BE2C (cell line): ENCODE results near the gene SSB.
"Not testable (repeated sequence)": the region's sequence is repeated elsewhere in the genome, so short reads cannot be mapped to it uniquely, and the experiment has no call there.

ENCODE experiments used
- DNase-seq: peaks from one replicate; pipeline ENCODE4 v3.0.0-alpha.2; 2020
- H3K27me3 ChIP-seq: fragments of 250-450 bp; sonication (Bioruptor Pico); 2 replicates; pipeline ENCODE4 v1.5.1; 2020; ENCODE audit warnings: mild to moderate bottlenecking
- H3K36me3 ChIP-seq: fragments of 250-450 bp; sonication (Bioruptor Pico); 2 replicates; pipeline ENCODE4 v1.5.1; 2020; ENCODE audit warnings: mild to moderate bottlenecking
- H3K4me1 ChIP-seq: fragments of 250-450 bp; sonication (Bioruptor Pico); 2 replicates; pipeline ENCODE4 v1.5.1; 2020
- H3K4me3 ChIP-seq: 2 replicates; pipeline ENCODE4 v1.5.1; 2011; ENCODE audit warnings: low read depth, low read length
- H3K9me3 ChIP-seq: fragments of 250-450 bp; sonication (Bioruptor Pico); 2 replicates; pipeline ENCODE4 v1.5.1; 2020
- CTCF ChIP-seq: IDR thresholded peaks from 2 replicates; pipeline ENCODE4 v1.5.1; 2012; ENCODE audit warnings: mild to moderate bottlenecking, low read depth, low read length

SSB gene

GRCh38 chr2:169838743-169839489 lies 40.2 kb downstream of the SSB start:
- no peaks in the 10 kb centered on the region for H3K27me3 ChIP-seq
- H3K4me1 ChIP-seq = no peaks in the 10 kb centered on the region
- no peak for TF ChIP-seq CTCF
- H3K9me3 ChIP-seq = no peaks in the 10 kb centered on the region
- H3K36me3 ChIP-seq = no peaks in the 10 kb centered on the region
- DNase-seq = no peak
- H3K4me3 ChIP-seq = no peak overlapping the region

- no peak for DNase-seq
- TF ChIP-seq CTCF = no peak
- no peak overlapping the region for H3K4me3 ChIP-seq
Observed at GRCh38 chr2:169839954-169840746, 41.5 kb downstream of the SSB start.

GRCh38 chr2:169840747-169841142 lies 42.1 kb downstream of the SSB start:
- H3K9me3 ChIP-seq = no peaks in the 10 kb centered on the region
- no peaks in the 10 kb centered on the region for H3K36me3 ChIP-seq
- H3K4me3 ChIP-seq = no peak overlapping the region
- H3K4me1 ChIP-seq = no peaks in the 10 kb centered on the region
- no peak for TF ChIP-seq CTCF
- no peak for DNase-seq
- H3K27me3 ChIP-seq = no peaks in the 10 kb centered on the region

More at GRCh38 chr2:169839954-169840746, 41.5 kb downstream of the SSB start:
- no peaks in the 10 kb centered on the region for H3K36me3 ChIP-seq
- no peaks in the 10 kb centered on the region for H3K9me3 ChIP-seq
- H3K27me3 ChIP-seq = no peaks in the 10 kb centered on the region
- no peaks in the 10 kb centered on the region for H3K4me1 ChIP-seq

GRCh38 chr2:169841625-169842024 lies 43.0 kb downstream of the SSB start:
- not testable (repeated sequence) for H3K4me1 ChIP-seq, H3K27me3 ChIP-seq, DNase-seq, H3K4me3 ChIP-seq, H3K9me3 ChIP-seq, H3K36me3 ChIP-seq

GRCh38 chr2:169845016-169845415 lies 46.3 kb downstream of the SSB start:
- no peaks in the 10 kb centered on the region for H3K9me3 ChIP-seq
- no peak overlapping the region for H3K4me3 ChIP-seq
- H3K27me3 ChIP-seq = no peaks in the 10 kb centered on the region
- no peak for TF ChIP-seq CTCF
- H3K36me3 ChIP-seq = no peaks in the 10 kb centered on the region
- H3K4me1 ChIP-seq = no peaks in the 10 kb centered on the region
- DNase-seq = no peak

- not testable (repeated sequence) for H3K9me3 ChIP-seq, DNase-seq, H3K4me3 ChIP-seq, H3K4me1 ChIP-seq, H3K27me3 ChIP-seq, H3K36me3 ChIP-seq
Observed at GRCh38 chr2:169848959-169849693, 50.5 kb downstream of the SSB start.
